Skeletal muscle satellite cell (primary cell): ENCODE results near the gene PPP1CA.

Source experiments
- H3K27me3 ChIP-seq: 2 replicates; pipeline ENCODE4 v1.7.0; 2013; ENCODE audit warnings: low read length; ENCODE audit not compliant: control insufficient read depth, insufficient read depth
- H3K36me3 ChIP-seq: 2 replicates; pipeline ENCODE4 v1.7.0; 2013; ENCODE audit warnings: mild to moderate bottlenecking, control low read depth, low read length; ENCODE audit not compliant: insufficient read depth
- H3K4me1 ChIP-seq: 2 replicates; pipeline ENCODE4 v1.7.0; 2013; ENCODE audit warnings: low read length; ENCODE audit not compliant: control insufficient read depth, insufficient read depth
- H3K4me2 ChIP-seq: 2 replicates; pipeline ENCODE4 v1.7.0; 2013; ENCODE audit warnings: mild to moderate bottlenecking, low read length
- H3K4me3 ChIP-seq: 2 replicates; pipeline ENCODE4 v1.7.0; 2013; ENCODE audit warnings: low read length
- H3K9ac ChIP-seq: 2 replicates; pipeline ENCODE4 v1.7.0; 2013; ENCODE audit warnings: mild to moderate bottlenecking, low read depth, low read length, moderate library complexity
- H3K9me3 ChIP-seq: replicated peaks from 2 replicates; pipeline ENCODE4 v1.7.0; 2013; ENCODE audit warnings: mild to moderate bottlenecking, control low read depth, low read length

PPP1CA gene

DNA sequence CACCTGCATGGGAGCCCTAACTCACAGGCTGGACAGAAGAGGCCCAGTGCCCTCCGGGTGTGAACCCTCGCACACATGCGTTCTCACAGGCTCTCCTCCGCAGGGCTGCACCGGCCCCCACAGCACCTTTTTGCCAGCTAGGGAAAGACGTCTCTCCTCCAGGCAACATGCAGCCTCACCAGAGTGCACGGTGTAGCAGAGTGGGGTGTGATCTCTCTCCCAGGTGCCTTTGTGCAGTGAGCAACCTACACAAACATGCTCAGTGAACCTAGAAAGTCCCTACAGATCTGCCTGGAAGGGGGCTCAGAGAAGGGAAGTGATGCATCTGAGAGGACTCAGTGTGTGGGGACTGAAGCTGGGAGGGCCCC lies 10.1 kb upstream of the PPP1CA start:
- H3K4me2 ChIP-seq: no peak overlapping the region
- no peaks in the 10 kb centered on the region for H3K9me3 ChIP-seq
- H3K4me1 ChIP-seq: peaks cover 14% of the 10 kb centered on the region
- H3K27me3 ChIP-seq: peaks cover 54% of the 10 kb centered on the region
- H3K4me3 ChIP-seq: no peak overlapping the region
- H3K36me3 ChIP-seq: no peaks in the 10 kb centered on the region
- no peak overlapping the region for H3K9ac ChIP-seq

DNA sequence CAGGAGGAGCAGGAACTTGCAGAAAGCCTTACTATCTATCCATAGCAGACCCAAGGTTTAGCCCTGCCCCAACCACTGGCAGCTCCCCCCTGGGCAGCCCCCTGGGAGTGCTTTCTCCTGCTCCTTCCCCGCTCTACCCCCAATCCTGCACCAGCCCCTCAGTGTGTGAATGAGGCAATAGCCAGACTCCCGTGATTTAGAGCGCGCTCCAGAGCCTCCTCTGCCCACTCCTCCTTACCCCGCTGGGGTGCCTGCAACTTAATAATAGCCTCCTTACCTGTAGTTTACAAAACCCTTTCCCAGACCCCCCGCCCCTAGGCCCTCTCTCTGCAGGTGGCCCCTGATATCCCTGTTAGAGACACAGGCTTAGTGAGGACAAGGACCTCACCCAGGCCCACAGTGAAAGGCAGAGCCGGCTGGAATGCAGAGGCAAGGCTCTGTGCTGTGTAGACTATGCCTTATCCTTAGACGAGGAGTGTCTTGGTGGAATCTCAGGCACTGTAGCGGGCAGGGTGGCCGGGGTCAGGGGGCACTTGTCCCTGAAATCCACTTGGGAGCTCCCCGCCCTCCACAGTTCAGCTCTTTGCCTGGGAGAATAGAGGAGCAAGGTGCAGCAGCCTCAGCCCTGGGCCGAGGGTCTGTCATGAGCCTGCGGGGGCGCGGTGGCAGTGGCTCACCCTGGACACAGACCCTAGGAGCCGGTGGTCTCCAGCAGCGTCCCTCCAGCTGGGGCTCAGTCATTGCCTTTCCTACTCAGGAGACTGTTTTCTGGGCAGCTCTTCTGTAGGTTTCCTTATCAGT lies 9.5 kb upstream of the PPP1CA start:
- no peak overlapping the region for H3K4me3 ChIP-seq
- H3K9ac ChIP-seq: no peak overlapping the region
- H3K27me3 ChIP-seq: peaks cover 54% of the 10 kb centered on the region
- H3K36me3 ChIP-seq: no peaks in the 10 kb centered on the region
- peaks cover 8% of the 10 kb centered on the region for H3K4me1 ChIP-seq
- H3K4me2 ChIP-seq: no peak overlapping the region
- no peaks in the 10 kb centered on the region for H3K9me3 ChIP-seq

DNA sequence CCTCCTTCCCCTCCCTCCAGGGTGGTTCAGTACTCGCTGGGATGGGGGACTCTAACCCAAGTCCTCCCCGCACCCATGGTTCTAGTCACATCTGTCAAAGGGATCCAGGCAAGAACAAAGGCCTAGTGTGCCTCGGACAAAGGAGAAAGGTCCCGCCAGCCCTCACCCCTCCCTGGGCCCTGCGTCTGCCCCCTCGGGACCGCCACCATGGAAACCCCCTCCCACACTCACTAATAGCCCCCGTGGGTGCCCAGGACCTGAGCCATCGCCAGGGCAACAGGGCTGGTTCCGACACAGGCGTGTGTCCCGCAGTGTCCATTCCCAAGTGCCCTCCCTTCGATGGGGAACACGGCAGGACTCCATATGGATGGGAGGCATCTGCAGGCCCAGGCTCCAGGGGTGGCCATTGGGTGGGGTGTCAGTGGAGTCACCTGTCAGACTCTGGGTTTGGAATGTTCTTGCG lies 8.7 kb upstream of the PPP1CA start:
- Histone ChIP-seq H3K9ac (no peak overlapping the region), H3K4me3 (no peak overlapping the region), H3K36me3 (no peaks in the 10 kb centered on the region), H3K27me3 (peaks cover 54% of the 10 kb centered on the region), H3K9me3 (no peaks in the 10 kb centered on the region), H3K4me1 (peaks cover 4% of the 10 kb centered on the region), H3K4me2 (no peak overlapping the region)

DNA sequence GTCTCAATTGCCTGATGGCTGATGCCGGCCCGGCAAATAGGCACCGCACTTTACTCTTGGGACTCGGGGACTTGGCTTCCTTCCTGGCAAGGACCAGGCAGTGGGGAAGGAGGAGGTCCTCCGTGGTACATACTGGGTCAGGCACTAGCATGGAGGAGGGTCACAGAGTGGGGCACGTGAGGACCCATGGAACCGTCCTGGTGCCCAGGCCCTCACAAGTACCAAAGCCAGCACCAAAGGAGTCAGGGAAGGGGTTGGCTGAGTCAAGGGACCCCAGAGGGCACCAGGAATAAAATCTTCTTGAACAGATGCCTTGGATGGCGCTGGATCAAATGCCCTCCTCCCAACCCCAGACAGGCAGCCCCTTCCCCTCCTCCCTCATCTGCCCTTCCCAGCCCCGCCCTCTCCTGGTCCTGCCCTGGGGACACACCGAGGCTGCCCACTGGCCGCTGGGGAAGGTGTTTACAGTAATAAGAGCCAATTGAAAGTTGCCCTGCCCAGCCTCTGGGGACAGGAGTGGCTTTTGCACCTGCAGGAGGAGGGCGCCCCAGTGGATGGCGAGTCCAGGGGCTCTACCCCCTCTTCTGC lies 8.2 kb upstream of the PPP1CA start:
- Histone ChIP-seq H3K4me3 (no peak overlapping the region), H3K4me2 (no peak overlapping the region), H3K9me3 (no peaks in the 10 kb centered on the region), H3K27me3 (peaks cover 54% of the 10 kb centered on the region), H3K9ac (no peak overlapping the region), H3K36me3 (no peaks in the 10 kb centered on the region), H3K4me1 (peaks cover 3% of the 10 kb centered on the region)

DNA sequence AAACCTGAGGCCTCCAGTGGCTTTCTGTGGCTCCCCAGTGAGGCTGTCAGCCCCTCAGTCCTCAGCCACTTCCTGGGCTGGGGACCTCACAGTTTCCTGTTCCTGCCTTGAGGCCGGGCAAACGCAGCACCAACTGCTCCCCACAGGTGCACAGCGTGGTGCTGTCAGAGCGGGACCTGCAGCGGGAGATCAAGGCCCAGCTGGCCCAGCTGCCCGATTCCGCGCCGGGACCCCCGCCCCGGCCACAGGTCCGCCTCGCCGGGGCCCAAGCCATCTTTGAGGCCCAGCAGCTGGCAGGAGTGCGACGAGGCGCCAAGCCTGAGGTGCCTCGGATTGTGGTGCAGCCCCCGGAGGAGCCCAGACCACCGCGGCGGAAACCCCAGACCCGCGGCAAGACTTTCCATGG lies 7.6 kb upstream of the PPP1CA start:
- no peak overlapping the region for H3K9ac ChIP-seq
- H3K4me2 ChIP-seq: no peak overlapping the region
- no peak overlapping the region for H3K4me3 ChIP-seq
- H3K27me3 ChIP-seq: peaks cover 54% of the 10 kb centered on the region
- no peaks in the 10 kb centered on the region for H3K36me3 ChIP-seq
- H3K4me1 ChIP-seq: peaks cover 8% of the 10 kb centered on the region
- H3K9me3 ChIP-seq: no peaks in the 10 kb centered on the region

DNA sequence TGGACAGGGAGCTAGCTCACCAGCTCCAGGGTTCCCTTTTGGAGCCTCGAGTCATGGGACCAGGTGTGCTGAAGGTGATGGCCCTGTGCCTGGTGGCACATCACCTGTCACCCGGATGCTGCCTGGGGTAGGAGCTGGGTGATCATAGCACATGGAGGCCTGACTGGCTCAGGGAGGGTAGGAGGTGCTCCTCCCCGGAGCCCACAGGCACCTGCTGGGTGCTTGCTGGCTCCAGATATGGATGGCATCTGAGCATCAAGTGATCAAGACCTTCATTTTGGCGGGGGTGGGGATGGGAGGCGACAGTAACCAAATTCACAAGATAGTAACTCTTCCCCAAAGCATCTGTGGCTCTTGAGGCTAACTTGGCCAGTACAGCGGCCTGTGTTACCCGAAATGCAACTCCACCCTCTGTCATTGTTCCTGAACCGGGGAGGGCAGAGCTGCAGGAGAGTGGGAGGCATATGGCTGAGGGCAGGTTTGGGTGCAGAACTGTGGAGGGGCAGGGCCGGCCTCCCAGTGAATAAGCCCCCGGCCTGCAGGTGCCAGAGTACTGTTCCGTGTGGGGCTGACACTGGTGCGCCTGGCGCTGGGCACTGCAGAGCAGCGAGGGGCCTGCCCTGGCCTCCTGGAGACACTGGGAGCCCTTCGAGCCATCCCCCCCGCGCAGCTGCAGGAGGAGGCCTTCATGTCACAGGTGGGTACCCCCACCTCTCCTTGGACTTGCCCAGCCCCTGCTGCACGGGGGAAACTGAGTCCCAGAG lies 7.0 kb upstream of the PPP1CA start:
- Histone ChIP-seq H3K27me3 (peaks cover 54% of the 10 kb centered on the region), H3K9ac (no peak overlapping the region), H3K4me3 (no peak overlapping the region), H3K4me1 (peaks cover 8% of the 10 kb centered on the region), H3K36me3 (no peaks in the 10 kb centered on the region), H3K4me2 (no peak overlapping the region), H3K9me3 (no peaks in the 10 kb centered on the region)

DNA sequence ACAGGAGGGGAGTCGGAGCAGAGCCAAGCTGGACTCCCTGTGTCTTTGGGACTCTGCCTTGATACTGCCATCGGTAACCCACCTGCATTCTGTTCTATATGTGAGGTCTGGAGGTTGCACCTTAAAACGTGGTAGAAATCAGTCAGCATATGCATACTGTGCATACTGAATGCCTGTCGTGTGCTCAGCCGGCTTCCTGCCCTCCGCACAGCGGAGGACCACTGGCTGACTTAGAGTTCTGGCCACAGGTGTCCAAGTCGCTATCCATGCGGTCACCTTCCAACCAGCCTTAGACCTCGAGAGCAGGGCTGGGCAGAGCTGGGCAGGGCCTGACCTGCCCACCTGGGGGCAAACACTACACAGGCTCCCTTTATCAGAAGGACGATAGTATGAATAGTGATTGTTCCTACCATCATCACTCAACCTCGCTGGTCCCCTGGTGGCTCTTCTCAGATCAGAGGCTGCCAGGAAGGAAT lies 6.1 kb upstream of the PPP1CA start:
- no peak overlapping the region for H3K4me2 ChIP-seq
- peaks cover 8% of the 10 kb centered on the region for H3K4me1 ChIP-seq
- no peak overlapping the region for H3K4me3 ChIP-seq
- H3K36me3 ChIP-seq: no peaks in the 10 kb centered on the region
- peaks cover 54% of the 10 kb centered on the region for H3K27me3 ChIP-seq
- H3K9ac ChIP-seq: no peak overlapping the region
- no peaks in the 10 kb centered on the region for H3K9me3 ChIP-seq

DNA sequence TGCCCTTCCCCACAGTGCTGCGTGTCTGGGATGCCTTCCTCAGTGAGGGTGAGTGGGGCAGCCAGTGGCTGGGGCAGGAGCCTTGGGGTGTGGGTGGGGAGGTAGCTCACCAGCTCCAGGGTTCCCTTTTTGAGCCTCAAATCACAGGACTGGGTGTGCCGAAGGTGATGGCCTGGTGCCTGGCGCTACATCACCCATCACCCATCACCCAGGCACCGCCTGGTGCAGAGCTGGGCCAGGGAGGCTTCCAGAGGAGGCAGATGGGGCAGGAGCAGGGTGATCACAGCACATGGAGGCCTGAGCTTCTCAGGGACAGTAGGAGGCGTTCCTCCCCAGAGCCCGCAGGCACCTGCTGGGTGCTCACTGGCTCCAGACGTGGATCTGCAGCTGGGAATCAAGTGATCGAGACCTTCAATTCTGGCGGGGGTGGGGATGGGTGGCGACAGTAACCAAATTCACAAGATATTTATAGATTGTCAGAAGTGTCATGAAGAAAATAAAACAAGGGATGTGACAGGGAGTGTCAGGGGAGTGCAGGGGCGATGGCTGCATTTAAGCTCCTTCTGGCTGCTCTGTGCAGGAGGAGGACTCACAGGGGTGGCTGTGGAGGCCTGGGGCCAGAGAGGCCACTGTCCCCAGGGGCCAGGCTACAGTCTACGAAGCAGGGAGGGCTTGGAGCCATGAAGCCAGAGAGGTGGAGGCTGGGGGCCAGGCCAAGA lies 5.5 kb upstream of the PPP1CA start:
- Histone ChIP-seq H3K36me3 (no peaks in the 10 kb centered on the region), H3K4me1 (peaks cover 11% of the 10 kb centered on the region), H3K9me3 (no peaks in the 10 kb centered on the region), H3K4me3 (no peak overlapping the region), H3K4me2 (no peak overlapping the region), H3K9ac (no peak overlapping the region), H3K27me3 (peaks cover 48% of the 10 kb centered on the region)

DNA sequence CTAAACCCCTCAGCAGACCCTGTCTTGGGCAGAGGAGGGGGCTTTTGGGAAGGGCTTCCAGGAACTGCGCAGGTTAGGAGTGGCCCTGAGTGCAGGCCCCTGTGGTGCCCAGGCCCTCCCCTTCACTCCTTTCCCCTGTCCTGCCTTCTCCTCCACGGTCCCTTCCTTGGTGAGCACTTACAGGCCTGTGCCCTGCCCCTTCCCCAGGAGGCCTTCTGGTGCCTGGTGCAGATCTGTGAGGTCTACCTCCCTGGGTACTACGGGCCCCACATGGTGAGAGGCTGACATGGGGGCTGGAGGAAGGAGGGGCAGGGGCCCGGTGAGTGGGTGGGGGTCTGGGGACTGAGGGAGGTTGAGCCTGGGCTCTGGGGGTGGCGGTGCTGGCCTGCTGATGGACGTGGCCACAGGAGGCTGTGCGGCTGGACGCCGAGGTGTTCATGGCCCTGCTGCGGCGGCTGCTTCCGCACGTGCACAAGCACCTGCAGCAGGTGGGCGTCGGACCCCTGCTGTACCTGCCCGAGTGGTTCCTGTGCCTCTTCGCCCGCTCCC lies 4.8 kb upstream of the PPP1CA start:
- no peaks in the 10 kb centered on the region for H3K36me3 ChIP-seq
- H3K4me2 ChIP-seq: no peak overlapping the region
- H3K4me3 ChIP-seq: no peak overlapping the region
- H3K9ac ChIP-seq: no peak overlapping the region
- peaks cover 42% of the 10 kb centered on the region for H3K27me3 ChIP-seq
- H3K4me1 ChIP-seq: peaks cover 14% of the 10 kb centered on the region
- H3K9me3 ChIP-seq: no peaks in the 10 kb centered on the region

DNA sequence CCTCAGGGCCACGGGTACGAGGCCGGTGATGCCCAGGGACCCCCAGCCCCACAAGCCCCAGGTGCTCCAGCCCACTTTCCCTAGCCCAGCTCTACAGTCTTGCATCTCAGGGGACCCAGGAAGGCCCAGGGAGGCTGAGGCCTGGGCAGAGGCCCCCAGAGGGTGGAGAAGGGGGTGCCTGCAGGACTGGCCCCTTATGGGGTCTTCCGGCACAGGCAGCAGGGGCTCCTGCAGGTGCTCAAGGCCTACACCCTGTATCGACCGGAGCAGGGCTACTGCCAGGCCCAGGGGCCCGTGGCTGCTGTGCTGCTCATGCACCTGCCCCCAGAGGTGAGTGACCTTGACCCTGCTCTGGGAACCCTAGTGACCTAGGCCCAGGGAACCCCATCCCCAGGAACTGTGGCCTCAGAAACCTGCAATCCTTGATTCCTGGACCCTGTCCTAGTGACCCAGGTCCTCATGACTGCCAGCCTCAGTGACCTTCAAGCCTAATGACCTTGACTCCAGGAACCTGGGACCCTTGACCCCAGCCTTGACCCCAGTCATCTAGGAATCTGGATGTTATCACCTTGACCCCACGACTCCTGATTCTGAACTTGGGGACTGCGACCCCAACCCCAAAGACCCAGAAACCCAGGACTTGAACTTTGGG lies 4.2 kb upstream of the PPP1CA start:
- no peak overlapping the region for H3K9ac ChIP-seq
- peaks cover 14% of the 10 kb centered on the region for H3K4me1 ChIP-seq
- H3K4me2 ChIP-seq: no peak overlapping the region
- peaks cover 35% of the 10 kb centered on the region for H3K27me3 ChIP-seq
- no peaks in the 10 kb centered on the region for H3K9me3 ChIP-seq
- H3K4me3 ChIP-seq: no peak overlapping the region
- H3K36me3 ChIP-seq: no peaks in the 10 kb centered on the region
